T-helper 1 cell treated with Interleukin-12 subunit alpha and Interleukin-12 subunit beta and Interleukin-4 antibody, amounts not matched to agents 30 μg/mL and 1 μg/mL, for 36 hours (primary cell): ENCODE measurements around the gene SIRPA.

Experiments
- H3K27ac Mint-ChIP-seq: one replicate; pipeline ENCODE4 v1.8.0; 2021; ENCODE audit warnings: mild to moderate bottlenecking, mixed read lengths
- H3K27me3 Mint-ChIP-seq: one replicate; pipeline ENCODE4 v1.8.0; 2021; ENCODE audit warnings: low read depth, mixed read lengths
- H3K36me3 Mint-ChIP-seq: one replicate; pipeline ENCODE4 v1.8.0; 2021; ENCODE audit warnings: low read depth, mixed read lengths
- H3K4me1 Mint-ChIP-seq: one replicate; pipeline ENCODE4 v1.8.0; 2021; ENCODE audit warnings: low read depth, mixed read lengths
- H3K4me3 Mint-ChIP-seq: one replicate; pipeline ENCODE4 v1.8.0; 2021; ENCODE audit warnings: mild to moderate bottlenecking, moderate library complexity, mixed read lengths
- H3K9me3 Mint-ChIP-seq: one replicate; pipeline ENCODE4 v1.8.0; 2021; ENCODE audit warnings: mixed read lengths

SIRPA gene

GRCh38 chr20:1945134-1945618, 50.0 kb downstream of the SIRPA start:
- H3K9me3 Mint-ChIP-seq, result no peaks in the 10 kb centered on the region
- peaks cover 36% of the 10 kb centered on the region for H3K27me3 Mint-ChIP-seq
- H3K27ac Mint-ChIP-seq, result no peak overlapping the region
- H3K4me1 Mint-ChIP-seq, result peaks cover 1% of the 10 kb centered on the region
- H3K36me3 Mint-ChIP-seq, result no peaks in the 10 kb centered on the region
- no peak overlapping the region for H3K4me3 Mint-ChIP-seq

- Mint-ChIP-seq H3K36me3 (no peaks in the 10 kb centered on the region), H3K4me3 (no peak overlapping the region), H3K4me1 (peaks cover 1% of the 10 kb centered on the region), H3K27me3 (peaks cover 36% of the 10 kb centered on the region), H3K9me3 (no peaks in the 10 kb centered on the region), H3K27ac (no peak overlapping the region)
Observed at GRCh38 chr20:1945660-1946059, 50.5 kb downstream of the SIRPA start.

- no peaks in the 10 kb centered on the region for H3K36me3 Mint-ChIP-seq
- H3K27ac Mint-ChIP-seq, result no peak overlapping the region
- H3K4me1 Mint-ChIP-seq, result peaks cover 1% of the 10 kb centered on the region
- no peak overlapping the region for H3K4me3 Mint-ChIP-seq
- peaks cover 36% of the 10 kb centered on the region for H3K27me3 Mint-ChIP-seq
- no peaks in the 10 kb centered on the region for H3K9me3 Mint-ChIP-seq
Observed at GRCh38 chr20:1946442-1946761, 51.2 kb downstream of the SIRPA start.

GRCh38 chr20:1946762-1947534, 51.7 kb downstream of the SIRPA start:
- H3K4me3 Mint-ChIP-seq, result no peak overlapping the region

GRCh38 chr20:1947535-1947846, 52.3 kb downstream of the SIRPA start:
- H3K4me3 Mint-ChIP-seq, result no peak overlapping the region
- H3K27ac Mint-ChIP-seq, result no peak overlapping the region
- H3K36me3 Mint-ChIP-seq, result no peaks in the 10 kb centered on the region
- H3K4me1 Mint-ChIP-seq, result peaks cover 1% of the 10 kb centered on the region
- H3K9me3 Mint-ChIP-seq, result no peaks in the 10 kb centered on the region
- peaks cover 36% of the 10 kb centered on the region for H3K27me3 Mint-ChIP-seq

More at GRCh38 chr20:1946762-1947534, 51.7 kb downstream of the SIRPA start:
- Mint-ChIP-seq H3K36me3 (no peaks in the 10 kb centered on the region), H3K4me1 (peaks cover 1% of the 10 kb centered on the region), H3K27ac (no peak overlapping the region), H3K9me3 (no peaks in the 10 kb centered on the region), H3K27me3 (peaks cover 36% of the 10 kb centered on the region)

- Mint-ChIP-seq H3K36me3 (no peaks in the 10 kb centered on the region), H3K4me1 (peaks cover 1% of the 10 kb centered on the region), H3K9me3 (no peaks in the 10 kb centered on the region), H3K27ac (no peak overlapping the region), H3K27me3 (peaks cover 26% of the 10 kb centered on the region), H3K4me3 (no peak overlapping the region)
Observed at GRCh38 chr20:1949347-1950100, 54.3 kb downstream of the SIRPA start.

GRCh38 chr20:1950836-1951235, 55.6 kb downstream of the SIRPA start:
- Mint-ChIP-seq H3K4me3 (no peak overlapping the region), H3K27me3 (peaks cover 25% of the 10 kb centered on the region), H3K4me1 (peaks cover 1% of the 10 kb centered on the region), H3K9me3 (no peaks in the 10 kb centered on the region), H3K36me3 (no peaks in the 10 kb centered on the region), H3K27ac (no peak overlapping the region)

GRCh38 chr20:1951436-1952115, 56.4 kb downstream of the SIRPA start:
- no peaks in the 10 kb centered on the region for H3K36me3 Mint-ChIP-seq
- no peak overlapping the region for H3K27ac Mint-ChIP-seq
- H3K27me3 Mint-ChIP-seq, result peaks cover 22% of the 10 kb centered on the region
- no peaks in the 10 kb centered on the region for H3K9me3 Mint-ChIP-seq
- peaks cover 1% of the 10 kb centered on the region for H3K4me1 Mint-ChIP-seq
- H3K4me3 Mint-ChIP-seq, result no peak overlapping the region

- Mint-ChIP-seq H3K36me3 (no peaks in the 10 kb centered on the region), H3K27ac (no peak overlapping the region), H3K4me3 (no peak overlapping the region), H3K27me3 (peaks cover 13% of the 10 kb centered on the region), H3K4me1 (no peaks in the 10 kb centered on the region), H3K9me3 (no peaks in the 10 kb centered on the region)
Observed at GRCh38 chr20:1952737-1953530, 57.7 kb downstream of the SIRPA start.

GRCh38 chr20:1953621-1954020, 58.4 kb downstream of the SIRPA start:
- no peak overlapping the region for H3K27ac Mint-ChIP-seq
- no peaks in the 10 kb centered on the region for H3K36me3 Mint-ChIP-seq
- no peaks in the 10 kb centered on the region for H3K9me3 Mint-ChIP-seq
- no peaks in the 10 kb centered on the region for H3K4me1 Mint-ChIP-seq
- peaks cover 8% of the 10 kb centered on the region for H3K27me3 Mint-ChIP-seq
- H3K4me3 Mint-ChIP-seq, result no peak overlapping the region

- peaks cover 12% of the 10 kb centered on the region for H3K27me3 Mint-ChIP-seq
- H3K4me1 Mint-ChIP-seq, result no peaks in the 10 kb centered on the region
- no peak overlapping the region for H3K4me3 Mint-ChIP-seq
- no peak overlapping the region for H3K27ac Mint-ChIP-seq
- H3K9me3 Mint-ChIP-seq, result no peaks in the 10 kb centered on the region
- H3K36me3 Mint-ChIP-seq, result no peaks in the 10 kb centered on the region
Observed at GRCh38 chr20:1955217-1955616, 60.0 kb downstream of the SIRPA start.

GRCh38 chr20:1958426-1958825, 63.2 kb downstream of the SIRPA start:
- Mint-ChIP-seq H3K4me1 (no peaks in the 10 kb centered on the region), H3K9me3 (no peaks in the 10 kb centered on the region), H3K27ac (no peak overlapping the region), H3K36me3 (no peaks in the 10 kb centered on the region), H3K4me3 (no peak overlapping the region), H3K27me3 (peaks cover 29% of the 10 kb centered on the region)

GRCh38 chr20:1959156-1959555, 63.9 kb downstream of the SIRPA start:
- peaks cover 29% of the 10 kb centered on the region for H3K27me3 Mint-ChIP-seq
- no peak overlapping the region for H3K4me3 Mint-ChIP-seq
- H3K27ac Mint-ChIP-seq, result no peak overlapping the region
- no peaks in the 10 kb centered on the region for H3K36me3 Mint-ChIP-seq
- no peaks in the 10 kb centered on the region for H3K4me1 Mint-ChIP-seq
- H3K9me3 Mint-ChIP-seq, result no peaks in the 10 kb centered on the region

- H3K9me3 Mint-ChIP-seq, result no peaks in the 10 kb centered on the region
- no peaks in the 10 kb centered on the region for H3K36me3 Mint-ChIP-seq
- H3K27me3 Mint-ChIP-seq, result peaks cover 30% of the 10 kb centered on the region
- H3K27ac Mint-ChIP-seq, result no peak overlapping the region
- peaks cover 6% of the 10 kb centered on the region for H3K4me1 Mint-ChIP-seq
- H3K4me3 Mint-ChIP-seq, result no peak overlapping the region
Observed at GRCh38 chr20:1961374-1961773, 66.2 kb downstream of the SIRPA start.
